WTC11 (cell line): ENCODE data around the gene RNF208. TPM values are rescaled to one million over a fixed set of nuclear protein-coding genes. Genes with fewer than 3 reads are reported as not detected.
"Not testable (repeated sequence)": the region's sequence is repeated elsewhere in the genome, so short reads cannot be mapped to it uniquely, and the experiment has no call there.

Source experiments
- ATAC-seq: fragments of 200-7000 bp; cut with Tn5 transposase; 2 replicates; pipeline ENCODE4 v1.10.0; 2021; ENCODE audit warnings: mild to moderate bottlenecking, moderate library complexity
- CTCF ChIA-PET: fragments of 300-600 bp; sonication (Branson Sonifier 250); formaldehyde crosslinking; loops from one replicate; lab custom pipeline; 2021; ENCODE audit warnings: antibody characterized with exemption; lab: Charles Lee
- POLR2A ChIA-PET: fragments of 350-600 bp; sonication (Branson Sonifier 250); formaldehyde crosslinking; loops from one replicate; lab custom pipeline; 2021; ENCODE audit warnings: antibody characterized with exemption; lab: Charles Lee
- DNase-seq: peaks from one replicate; pipeline ENCODE4 v3.0.0; 2021; ENCODE audit warnings: low spot score
- H3K27ac Mint-ChIP-seq: 2 replicates; pipeline ENCODE4 v1.8.0; 2021; ENCODE audit warnings: mixed read lengths
- H3K27me3 Mint-ChIP-seq: 2 replicates; pipeline ENCODE4 v1.8.0; 2021; ENCODE audit warnings: low read depth, mild to moderate bottlenecking, moderate library complexity, mixed read lengths
- H3K36me3 Mint-ChIP-seq: 2 replicates; pipeline ENCODE4 v1.8.0; 2021; ENCODE audit warnings: mixed read lengths
- H3K4me1 Mint-ChIP-seq: 2 replicates; pipeline ENCODE4 v1.8.0; 2022; ENCODE audit warnings: mixed read lengths
- H3K4me3 Mint-ChIP-seq: 2 replicates; pipeline ENCODE4 v1.8.0; 2021; ENCODE audit warnings: mild to moderate bottlenecking, moderate library complexity, mixed read lengths
- H3K9me3 Mint-ChIP-seq: 2 replicates; pipeline ENCODE4 v1.8.0; 2021; ENCODE audit warnings: mixed read lengths
- E2F1 ChIP-seq: sonication (generic); formaldehyde crosslinking; IDR thresholded peaks from 2 replicates; pipeline ENCODE4 v1.8.0; 2022; ENCODE audit warnings: mild to moderate bottlenecking, missing genetic modification reagents
- E2F5 ChIP-seq: sonication (generic); formaldehyde crosslinking; IDR thresholded peaks from 2 replicates; pipeline ENCODE4 v1.8.1; 2022; ENCODE audit warnings: mild to moderate bottlenecking, moderate library complexity, missing genetic modification reagents
- EMX1 ChIP-seq: fragments of 250-450 bp; sonication (Bioruptor Pico); IDR thresholded peaks from 2 replicates; pipeline ENCODE4 v1.8.0; 2021; ENCODE audit warnings: mild to moderate bottlenecking
- MAX ChIP-seq: sonication (generic); formaldehyde crosslinking; IDR thresholded peaks from 2 replicates; pipeline ENCODE4 v1.8.0; 2022; ENCODE audit warnings: mild to moderate bottlenecking, missing genetic modification reagents
- SMAD3 ChIP-seq: sonication (generic); formaldehyde crosslinking; IDR thresholded peaks from 2 replicates; pipeline ENCODE4 v1.8.0; 2022; ENCODE audit warnings: missing genetic modification reagents, mild to moderate bottlenecking, borderline replicate concordance
- TP53 ChIP-seq: sonication (generic); formaldehyde crosslinking; IDR thresholded peaks from 2 replicates; pipeline ENCODE4 v1.8.1; 2023; ENCODE audit warnings: mild to moderate bottlenecking, missing genetic modification reagents
- ZNF121 ChIP-seq: sonication (generic); formaldehyde crosslinking; IDR thresholded peaks from 2 replicates; pipeline ENCODE4 v1.8.0; 2023; ENCODE audit warnings: missing genetic modification reagents
- total RNA-seq: library from RNA; stranded (reverse); gene quantifications from 3 replicates; pipeline ENCODE4 v1.2.3, GENCODE V29; 2021
- TF ChIP-seq, protein P1 (sequence below): sonication (generic); formaldehyde crosslinking; IDR thresholded peaks from 2 replicates; pipeline ENCODE4 v1.8.1; 2022; ENCODE audit warnings: missing genetic modification reagents, borderline replicate concordance

The RNF208 gene
- total RNA-seq, 1 experiment from 2014 or later: 14.8 TPM

GRCh38 chr9:137243626-137244485 lies 21.8 kb upstream of the RNF208 start (continued):
- TF ChIP-seq MAX (CRISPR knock-in tag): no peak
- peak; percentile 86 for TF ChIP-seq EMX1 (CRISPR knock-in tag)
- TF ChIP-seq ZNF121 (CRISPR knock-in tag): 0 out of 2 replicates have a peak, but pooled peaks have one; percentile 4
- no peak for TF ChIP-seq SMAD3

- not testable (repeated sequence) for H3K27ac Mint-ChIP-seq, H3K9me3 Mint-ChIP-seq, H3K27me3 Mint-ChIP-seq, ATAC-seq, DNase-seq
- peaks cover 20% of the 10 kb centered on the region for H3K36me3 Mint-ChIP-seq
- H3K4me1 Mint-ChIP-seq: peaks cover 35% of the 10 kb centered on the region
- CTCF ChIA-PET: interaction anchor here (2.1 kb wide), 1 partner anchor 8 kb away, joined by 7 read pairs; no protein-coding TSS in a partner anchor
- peak overlapping the region; percentile 81 for H3K4me3 Mint-ChIP-seq
- POLR2A ChIA-PET: interaction anchor here (1.2 kb wide), 1 partner anchor 11 kb away, joined by 3 read pairs; no protein-coding TSS in a partner anchor
Measured at GRCh38 chr9:137243266-137243625, 21.2 kb upstream of the RNF208 start.

- CTCF ChIA-PET: no interaction called here
Measured at GRCh38 chr9:137242269-137243203, 20.5 kb upstream of the RNF208 start.

More at GRCh38 chr9:137242269-137243203, 20.5 kb upstream of the RNF208 start:
- H3K27ac Mint-ChIP-seq: peak overlapping the region; percentile 74
- peaks cover 20% of the 10 kb centered on the region for H3K36me3 Mint-ChIP-seq
- no peak for DNase-seq
- ATAC-seq: no peak
- peak overlapping the region; percentile 81 for H3K4me3 Mint-ChIP-seq
- TF ChIP-seq E2F1: no peak
- no peak for TF ChIP-seq E2F5 (CRISPR knock-in tag)
- TF ChIP-seq MAX (CRISPR knock-in tag): no peak
- TF ChIP-seq TP53 (CRISPR knock-in tag): no peak
- TF ChIP-seq, protein P1, sequence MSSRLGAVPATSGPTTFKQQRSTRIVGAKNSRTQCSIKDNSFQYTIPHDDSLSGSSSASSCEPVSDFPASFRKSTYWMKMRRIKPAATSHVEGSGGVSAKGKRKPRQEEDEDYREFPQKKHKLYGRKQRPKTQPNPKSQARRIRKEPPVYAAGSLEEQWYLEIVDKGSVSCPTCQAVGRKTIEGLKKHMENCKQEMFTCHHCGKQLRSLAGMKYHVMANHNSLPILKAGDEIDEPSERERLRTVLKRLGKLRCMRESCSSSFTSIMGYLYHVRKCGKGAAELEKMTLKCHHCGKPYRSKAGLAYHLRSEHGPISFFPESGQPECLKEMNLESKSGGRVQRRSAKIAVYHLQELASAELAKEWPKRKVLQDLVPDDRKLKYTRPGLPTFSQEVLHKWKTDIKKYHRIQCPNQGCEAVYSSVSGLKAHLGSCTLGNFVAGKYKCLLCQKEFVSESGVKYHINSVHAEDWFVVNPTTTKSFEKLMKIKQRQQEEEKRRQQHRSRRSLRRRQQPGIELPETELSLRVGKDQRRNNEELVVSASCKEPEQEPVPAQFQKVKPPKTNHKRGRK (CRISPR knock-in tag): no peak
- TF ChIP-seq, all 79 proteins: peak for 0
- Mint-ChIP-seq H3K9me3 (no peaks in the 10 kb centered on the region), H3K27me3 (no peaks in the 10 kb centered on the region; the same call in 1 of the 2 replicates), H3K4me1 (peaks cover 36% of the 10 kb centered on the region)
- POLR2A ChIA-PET: interaction anchor here (1.0 to 1.2 kb wide), 3 partner anchors 12 to 156 kb away, joined by 3 read pairs; partner anchors contain the start of gene MAN1B1
